GM20431 (cell line): ENCODE measurements around the gene ITGB2.

ENCODE experiments used
- in situ Hi-C: fragments of 300-500 bp; cut with MseI, MboI; formaldehyde crosslinking; loops from one replicate; pipeline ENCODE4 v1.15.0; 2020; ENCODE audit warnings: low sequenced_read_pairs; ENCODE audit not compliant: unreplicated experiment

ITGB2 gene

GRCh38 chr21:44874497-44875315, 46.0 kb downstream of the ITGB2 start:
- in situ Hi-C loops = no loop called here

- in situ Hi-C loops = no loop called here
Measured at GRCh38 chr21:44874240-44874496, 46.5 kb downstream of the ITGB2 start.

- in situ Hi-C loops = no loop called here
Measured at GRCh38 chr21:44873356-44874239, 47.1 kb downstream of the ITGB2 start, which contains the start of gene PTTG1IP. TSS of gene PTTG1IP (minus strand) at chr21:44873690. CDS start at chr21:44873616, 74 bp downstream.

GRCh38 chr21:44872649-44873355, 47.9 kb downstream of the ITGB2 start:
- in situ Hi-C loops = no loop called here

GRCh38 chr21:44872323-44872648, 48.4 kb downstream of the ITGB2 start:
- in situ Hi-C loops = no loop called here

GRCh38 chr21:44871576-44872269, 49.0 kb downstream of the ITGB2 start:
- in situ Hi-C loops = no loop called here

- in situ Hi-C loops = no loop called here
Measured at GRCh38 chr21:44870748-44871495, 49.8 kb downstream of the ITGB2 start.

- in situ Hi-C loops = no loop called here
Measured at GRCh38 chr21:44869781-44870747, 50.6 kb downstream of the ITGB2 start.

- in situ Hi-C loops = no loop called here
Measured at GRCh38 chr21:44868707-44869106, 52.0 kb downstream of the ITGB2 start.

GRCh38 chr21:44867999-44868700, 52.5 kb downstream of the ITGB2 start:
- in situ Hi-C loops = no loop called here

GRCh38 chr21:44867464-44867863, 53.2 kb downstream of the ITGB2 start:
- in situ Hi-C loops = no loop called here

- in situ Hi-C loops = no loop called here
Measured at GRCh38 chr21:44866780-44867179, 53.9 kb downstream of the ITGB2 start.

GRCh38 chr21:44865561-44866280, 55.0 kb downstream of the ITGB2 start:
- in situ Hi-C loops = no loop called here

- in situ Hi-C loops = no loop called here
Measured at GRCh38 chr21:44862869-44863685, 57.6 kb downstream of the ITGB2 start.

- in situ Hi-C loops = no loop called here
Measured at GRCh38 chr21:44858791-44859190, 61.9 kb downstream of the ITGB2 start.

GRCh38 chr21:44858291-44858690, 62.4 kb downstream of the ITGB2 start:
- in situ Hi-C loops = no loop called here
